NB4 (cell line): Measurements from ENCODE around the gene COL7A1.

Experiments
- MYC ChIP-seq: IDR thresholded peaks from 2 replicates; pipeline ENCODE4 v1.6.1; 2011; ENCODE audit warnings: low read depth, low read length
- POLR2A ChIP-seq: IDR thresholded peaks from 2 replicates; pipeline ENCODE4 v1.6.1; 2011; ENCODE audit warnings: mild to moderate bottlenecking; ENCODE audit not compliant: insufficient read length; ENCODE audit errors: extremely low read depth
- TF ChIP-seq, protein P1 (sequence below): IDR thresholded peaks from one replicate; pipeline ENCODE4 v1.5.1; 2012; ENCODE audit warnings: low read depth, low read length

DNA sequence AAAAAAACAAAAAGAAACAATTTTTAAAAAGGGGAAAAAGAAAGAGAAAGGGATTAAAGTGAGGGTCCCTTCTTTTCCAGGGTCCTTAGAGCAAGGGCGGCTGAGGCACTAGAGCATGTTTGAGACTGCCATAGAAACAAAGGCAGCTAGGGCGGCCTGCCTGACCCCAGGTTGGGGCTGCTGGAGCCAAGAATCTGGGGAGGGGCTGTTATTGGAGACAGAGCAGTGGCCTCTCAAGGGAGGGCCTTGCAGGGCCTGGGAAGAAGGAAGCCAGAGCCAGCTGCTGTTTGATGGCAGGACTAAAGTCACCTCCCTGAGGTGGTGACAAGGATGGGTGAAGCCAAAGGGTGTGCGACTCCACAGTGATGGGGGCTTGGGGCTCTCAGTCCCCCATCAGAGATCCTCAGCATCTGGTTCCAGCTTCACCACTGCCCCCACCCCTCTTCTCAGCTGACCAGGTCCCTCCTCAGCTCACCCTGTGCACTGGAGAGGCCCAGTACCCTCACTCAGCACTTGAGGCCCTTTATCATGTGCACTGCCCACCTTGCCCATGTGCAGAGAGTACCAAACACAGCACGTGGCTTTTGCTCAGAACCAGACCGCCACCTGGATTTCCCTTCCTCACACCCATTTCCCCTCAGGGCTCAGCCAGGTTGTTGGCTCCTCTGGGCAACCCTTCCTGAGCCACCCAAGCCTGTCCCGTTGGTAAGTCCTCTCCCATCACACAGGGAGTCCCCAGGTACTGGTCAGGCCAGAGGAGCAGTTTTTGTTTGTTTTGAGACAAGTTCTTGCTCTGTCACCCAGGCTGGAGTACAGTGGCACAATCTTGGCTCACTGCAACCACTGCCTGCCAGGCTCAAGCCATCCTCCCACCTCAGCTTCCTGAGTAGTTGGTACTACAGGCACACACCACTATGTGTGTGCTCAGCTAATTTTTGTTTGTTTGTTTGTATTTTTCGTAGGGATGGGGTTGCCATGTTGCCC lies 24.7 kb upstream of the COL7A1 start:
- TF ChIP-seq, protein P1, sequence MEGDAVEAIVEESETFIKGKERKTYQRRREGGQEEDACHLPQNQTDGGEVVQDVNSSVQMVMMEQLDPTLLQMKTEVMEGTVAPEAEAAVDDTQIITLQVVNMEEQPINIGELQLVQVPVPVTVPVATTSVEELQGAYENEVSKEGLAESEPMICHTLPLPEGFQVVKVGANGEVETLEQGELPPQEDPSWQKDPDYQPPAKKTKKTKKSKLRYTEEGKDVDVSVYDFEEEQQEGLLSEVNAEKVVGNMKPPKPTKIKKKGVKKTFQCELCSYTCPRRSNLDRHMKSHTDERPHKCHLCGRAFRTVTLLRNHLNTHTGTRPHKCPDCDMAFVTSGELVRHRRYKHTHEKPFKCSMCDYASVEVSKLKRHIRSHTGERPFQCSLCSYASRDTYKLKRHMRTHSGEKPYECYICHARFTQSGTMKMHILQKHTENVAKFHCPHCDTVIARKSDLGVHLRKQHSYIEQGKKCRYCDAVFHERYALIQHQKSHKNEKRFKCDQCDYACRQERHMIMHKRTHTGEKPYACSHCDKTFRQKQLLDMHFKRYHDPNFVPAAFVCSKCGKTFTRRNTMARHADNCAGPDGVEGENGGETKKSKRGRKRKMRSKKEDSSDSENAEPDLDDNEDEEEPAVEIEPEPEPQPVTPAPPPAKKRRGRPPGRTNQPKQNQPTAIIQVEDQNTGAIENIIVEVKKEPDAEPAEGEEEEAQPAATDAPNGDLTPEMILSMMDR: no peak
- TF ChIP-seq POLR2A (no peak), MYC (no peak)
